Stimulated activated naive CD4-positive, alpha-beta T cell treated with Interleukin-2 at 50 U/mL for 16 hours (primary cell): ENCODE measurements around the gene BCLAF3.

Experiments
- DNase-seq: peaks from one replicate; lab custom pipeline; 2025; lab: John Stamatoyannopoulos, UW

The BCLAF3 gene

GRCh38 chrX:19966056-19966455 is 24.8 kb downstream of the BCLAF3 start:
- DNase-seq = no peak

GRCh38 chrX:19964017-19964710 is 26.7 kb downstream of the BCLAF3 start:
- DNase-seq = peak; percentile 28

- DNase-seq = no peak
Measured at GRCh38 chrX:19960913-19961312, 29.9 kb downstream of the BCLAF3 start.

GRCh38 chrX:19958552-19959486 is 32.0 kb downstream of the BCLAF3 start:
- DNase-seq = no peak

- DNase-seq = no peak
Measured at GRCh38 chrX:19956923-19957322, 33.9 kb downstream of the BCLAF3 start.

GRCh38 chrX:19956306-19956705 is 34.6 kb downstream of the BCLAF3 start:
- no peak for DNase-seq

GRCh38 chrX:19955306-19955705 is 35.6 kb downstream of the BCLAF3 start:
- DNase-seq = no peak

- DNase-seq = no peak
Measured at GRCh38 chrX:19954335-19955096, 36.3 kb downstream of the BCLAF3 start.

- DNase-seq = no peak
Measured at GRCh38 chrX:19953145-19953544, 37.7 kb downstream of the BCLAF3 start.

- DNase-seq = no peak
Measured at GRCh38 chrX:19949340-19949739, 41.5 kb downstream of the BCLAF3 start.

GRCh38 chrX:19947612-19948011 is 43.2 kb downstream of the BCLAF3 start:
- DNase-seq = no peak
